HEK293 (cell line): ENCODE results near the gene EXOSC1.

Experiments used
- KLF1 ChIP-seq: fragments of 450-650 bp; formaldehyde crosslinking; IDR thresholded peaks from 2 replicates; pipeline ENCODE4 v1.5.1; 2016; ENCODE audit warnings: missing biosample characterization, missing genetic modification characterization
- KLF7 ChIP-seq: fragments of 450-650 bp; formaldehyde crosslinking; IDR thresholded peaks from 2 replicates; pipeline ENCODE4 v1.5.1; 2016; ENCODE audit warnings: missing biosample characterization, missing genetic modification characterization, borderline replicate concordance
- KLF8 ChIP-seq: fragments of 450-650 bp; formaldehyde crosslinking; IDR thresholded peaks from 2 replicates; pipeline ENCODE4 v1.5.1; 2016; ENCODE audit warnings: missing biosample characterization, missing genetic modification characterization
- OVOL3 ChIP-seq: fragments of 450-650 bp; formaldehyde crosslinking; IDR thresholded peaks from 2 replicates; pipeline ENCODE4 v1.5.1; 2016; ENCODE audit warnings: missing biosample characterization, missing genetic modification characterization
- RBAK ChIP-seq: fragments of 450-650 bp; formaldehyde crosslinking; IDR thresholded peaks from 2 replicates; pipeline ENCODE4 v1.5.1; 2016; ENCODE audit warnings: missing biosample characterization, missing genetic modification characterization
- TCF7L2 ChIP-seq: IDR thresholded peaks from 2 replicates; pipeline ENCODE4 v1.6.1; 2011; ENCODE audit warnings: low read depth, mild to moderate bottlenecking, inconsistent platforms, low read length, moderate library complexity, borderline replicate concordance
- YY2 ChIP-seq: fragments of 450-650 bp; formaldehyde crosslinking; IDR thresholded peaks from 2 replicates; pipeline ENCODE4 v1.5.1; 2016; ENCODE audit warnings: missing biosample characterization, missing genetic modification characterization
- ZNF121 ChIP-seq: fragments of 450-650 bp; formaldehyde crosslinking; IDR thresholded peaks from 2 replicates; pipeline ENCODE4 v1.5.1; 2016; ENCODE audit warnings: missing biosample characterization, missing genetic modification characterization
- ZNF214 ChIP-seq: fragments of 450-650 bp; formaldehyde crosslinking; IDR thresholded peaks from 2 replicates; pipeline ENCODE4 v1.5.1; 2017; ENCODE audit warnings: missing biosample characterization, mild to moderate bottlenecking, missing genetic modification characterization, borderline replicate concordance
- ZNF223 ChIP-seq: fragments of 450-650 bp; formaldehyde crosslinking; IDR thresholded peaks from 2 replicates; pipeline ENCODE4 v1.5.1; 2016; ENCODE audit warnings: missing biosample characterization, missing genetic modification characterization
- ZNF311 ChIP-seq: fragments of 450-650 bp; formaldehyde crosslinking; IDR thresholded peaks from 2 replicates; pipeline ENCODE4 v1.5.1; 2017; ENCODE audit warnings: missing biosample characterization, missing genetic modification characterization, borderline replicate concordance
- ZNF394 ChIP-seq: fragments of 450-650 bp; formaldehyde crosslinking; IDR thresholded peaks from 2 replicates; pipeline ENCODE4 v1.5.1; 2016; ENCODE audit warnings: missing biosample characterization, missing genetic modification characterization, mild to moderate bottlenecking, moderate library complexity, borderline replicate concordance
- ZNF423 ChIP-seq: fragments of 450-650 bp; formaldehyde crosslinking; IDR thresholded peaks from 2 replicates; pipeline ENCODE4 v1.5.1; 2016; ENCODE audit warnings: missing biosample characterization, missing genetic modification characterization
- ZNF623 ChIP-seq: fragments of 450-650 bp; formaldehyde crosslinking; IDR thresholded peaks from 2 replicates; pipeline ENCODE4 v1.5.1; 2016; ENCODE audit warnings: missing biosample characterization, missing genetic modification characterization
- ZNF707 ChIP-seq: fragments of 450-650 bp; formaldehyde crosslinking; IDR thresholded peaks from 2 replicates; pipeline ENCODE4 v1.5.1; 2016; ENCODE audit warnings: missing biosample characterization, missing genetic modification characterization
- ZXDB ChIP-seq: fragments of 450-650 bp; formaldehyde crosslinking; IDR thresholded peaks from 2 replicates; pipeline ENCODE4 v1.5.1; 2016; ENCODE audit warnings: missing biosample characterization, missing genetic modification characterization
- TF ChIP-seq, protein P1 (sequence below): fragments of 450-650 bp; formaldehyde crosslinking; IDR thresholded peaks from 2 replicates; pipeline ENCODE4 v1.5.1; 2016; ENCODE audit warnings: missing biosample characterization, missing genetic modification characterization, low read depth
- TF ChIP-seq, protein P2 (sequence below): fragments of 450-650 bp; formaldehyde crosslinking; IDR thresholded peaks from 2 replicates; pipeline ENCODE4 v1.5.1; 2016; ENCODE audit warnings: missing biosample characterization, missing genetic modification characterization
- TF ChIP-seq, protein P3 (sequence below): fragments of 450-650 bp; formaldehyde crosslinking; IDR thresholded peaks from 2 replicates; pipeline ENCODE4 v1.5.1; 2016; ENCODE audit warnings: missing biosample characterization, missing genetic modification characterization
- TF ChIP-seq, protein P4 (sequence below): sonication (generic); formaldehyde crosslinking; IDR thresholded peaks from 2 replicates; pipeline ENCODE4 v1.8.1; 2022; ENCODE audit warnings: mild to moderate bottlenecking, moderate library complexity, missing genetic modification reagents
- TF ChIP-seq, protein P5 (sequence below): fragments of 450-650 bp; formaldehyde crosslinking; IDR thresholded peaks from 2 replicates; pipeline ENCODE4 v1.5.1; 2017; ENCODE audit warnings: missing biosample characterization, missing genetic modification characterization
- TF ChIP-seq, protein P6 (sequence below): fragments of 450-650 bp; formaldehyde crosslinking; IDR thresholded peaks from 2 replicates; pipeline ENCODE4 v1.5.1; 2016; ENCODE audit warnings: missing biosample characterization, missing genetic modification characterization
- TF ChIP-seq, protein P7 (sequence below): fragments of 450-650 bp; formaldehyde crosslinking; IDR thresholded peaks from 2 replicates; pipeline ENCODE4 v1.5.1; 2016; ENCODE audit warnings: missing biosample characterization, missing genetic modification characterization
- TF ChIP-seq, protein P8 (sequence below): fragments of 450-650 bp; IDR thresholded peaks from 2 replicates; pipeline ENCODE4 v1.5.1; 2018; ENCODE audit warnings: missing biosample characterization, missing genetic modification characterization

EXOSC1 gene

DNA sequence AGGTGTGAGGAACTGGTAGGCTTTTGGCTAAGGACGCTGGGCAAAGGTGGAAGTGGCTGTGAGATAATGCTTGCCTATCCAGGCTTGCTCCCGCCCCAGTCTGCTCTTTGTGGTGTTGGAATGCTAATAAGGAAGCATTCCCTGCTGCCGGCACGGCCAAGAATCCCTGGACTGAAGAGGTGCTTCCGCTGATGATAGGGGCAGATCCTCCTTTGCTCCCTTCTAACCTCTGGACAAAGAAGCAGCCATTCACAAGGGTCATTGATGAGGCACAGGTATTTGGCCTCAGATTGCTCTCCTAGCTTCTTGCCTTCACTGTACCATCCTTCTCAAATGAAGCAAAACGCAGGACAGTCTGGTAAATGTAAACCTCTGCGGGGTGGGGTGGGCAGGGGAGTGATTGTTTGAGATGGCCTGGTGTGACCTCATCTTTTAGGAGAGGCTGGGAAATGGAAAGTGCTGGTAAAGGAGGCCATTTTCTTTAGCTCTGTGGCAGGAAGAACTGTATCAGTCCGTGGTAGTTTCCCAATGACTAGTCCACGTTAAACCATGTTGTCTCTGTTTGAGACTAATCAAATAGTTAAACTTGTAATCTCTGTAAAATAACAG lies 18.1 kb downstream of the EXOSC1 start (continued):
- TF ChIP-seq, protein P1, sequence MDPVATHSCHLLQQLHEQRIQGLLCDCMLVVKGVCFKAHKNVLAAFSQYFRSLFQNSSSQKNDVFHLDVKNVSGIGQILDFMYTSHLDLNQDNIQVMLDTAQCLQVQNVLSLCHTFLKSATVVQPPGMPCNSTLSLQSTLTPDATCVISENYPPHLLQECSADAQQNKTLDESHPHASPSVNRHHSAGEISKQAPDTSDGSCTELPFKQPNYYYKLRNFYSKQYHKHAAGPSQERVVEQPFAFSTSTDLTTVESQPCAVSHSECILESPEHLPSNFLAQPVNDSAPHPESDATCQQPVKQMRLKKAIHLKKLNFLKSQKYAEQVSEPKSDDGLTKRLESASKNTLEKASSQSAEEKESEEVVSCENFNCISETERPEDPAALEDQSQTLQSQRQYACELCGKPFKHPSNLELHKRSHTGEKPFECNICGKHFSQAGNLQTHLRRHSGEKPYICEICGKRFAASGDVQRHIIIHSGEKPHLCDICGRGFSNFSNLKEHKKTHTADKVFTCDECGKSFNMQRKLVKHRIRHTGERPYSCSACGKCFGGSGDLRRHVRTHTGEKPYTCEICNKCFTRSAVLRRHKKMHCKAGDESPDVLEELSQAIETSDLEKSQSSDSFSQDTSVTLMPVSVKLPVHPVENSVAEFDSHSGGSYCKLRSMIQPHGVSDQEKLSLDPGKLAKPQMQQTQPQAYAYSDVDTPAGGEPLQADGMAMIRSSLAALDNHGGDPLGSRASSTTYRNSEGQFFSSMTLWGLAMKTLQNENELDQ (tag by site-specific recombination), result no peak
- TF ChIP-seq ZNF623 (tag by site-specific recombination) (no peak), KLF8 (tag by site-specific recombination) (0 out of 2 replicates have a peak, but pooled peaks have one; percentile 29), YY2 (tag by site-specific recombination) (no peak), ZNF394 (tag by site-specific recombination) (peak; percentile 32; the same call in 1 of the 2 replicates), TCF7L2 (no peak), ZNF707 (no peak), KLF1 (tag by site-specific recombination) (no peak), ZNF121 (tag by site-specific recombination) (no peak), ZXDB (tag by site-specific recombination) (no peak), OVOL3 (tag by site-specific recombination) (no peak), ZNF214 (tag by site-specific recombination) (no peak), ZNF423 (tag by site-specific recombination) (no peak), ZNF311 (no peak), ZNF223 (tag by site-specific recombination) (no peak), KLF7 (tag by site-specific recombination) (no peak), RBAK (tag by site-specific recombination) (no peak)
- TF ChIP-seq, protein P2, sequence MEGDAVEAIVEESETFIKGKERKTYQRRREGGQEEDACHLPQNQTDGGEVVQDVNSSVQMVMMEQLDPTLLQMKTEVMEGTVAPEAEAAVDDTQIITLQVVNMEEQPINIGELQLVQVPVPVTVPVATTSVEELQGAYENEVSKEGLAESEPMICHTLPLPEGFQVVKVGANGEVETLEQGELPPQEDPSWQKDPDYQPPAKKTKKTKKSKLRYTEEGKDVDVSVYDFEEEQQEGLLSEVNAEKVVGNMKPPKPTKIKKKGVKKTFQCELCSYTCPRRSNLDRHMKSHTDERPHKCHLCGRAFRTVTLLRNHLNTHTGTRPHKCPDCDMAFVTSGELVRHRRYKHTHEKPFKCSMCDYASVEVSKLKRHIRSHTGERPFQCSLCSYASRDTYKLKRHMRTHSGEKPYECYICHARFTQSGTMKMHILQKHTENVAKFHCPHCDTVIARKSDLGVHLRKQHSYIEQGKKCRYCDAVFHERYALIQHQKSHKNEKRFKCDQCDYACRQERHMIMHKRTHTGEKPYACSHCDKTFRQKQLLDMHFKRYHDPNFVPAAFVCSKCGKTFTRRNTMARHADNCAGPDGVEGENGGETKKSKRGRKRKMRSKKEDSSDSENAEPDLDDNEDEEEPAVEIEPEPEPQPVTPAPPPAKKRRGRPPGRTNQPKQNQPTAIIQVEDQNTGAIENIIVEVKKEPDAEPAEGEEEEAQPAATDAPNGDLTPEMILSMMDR, result no peak
- TF ChIP-seq, protein P3, sequence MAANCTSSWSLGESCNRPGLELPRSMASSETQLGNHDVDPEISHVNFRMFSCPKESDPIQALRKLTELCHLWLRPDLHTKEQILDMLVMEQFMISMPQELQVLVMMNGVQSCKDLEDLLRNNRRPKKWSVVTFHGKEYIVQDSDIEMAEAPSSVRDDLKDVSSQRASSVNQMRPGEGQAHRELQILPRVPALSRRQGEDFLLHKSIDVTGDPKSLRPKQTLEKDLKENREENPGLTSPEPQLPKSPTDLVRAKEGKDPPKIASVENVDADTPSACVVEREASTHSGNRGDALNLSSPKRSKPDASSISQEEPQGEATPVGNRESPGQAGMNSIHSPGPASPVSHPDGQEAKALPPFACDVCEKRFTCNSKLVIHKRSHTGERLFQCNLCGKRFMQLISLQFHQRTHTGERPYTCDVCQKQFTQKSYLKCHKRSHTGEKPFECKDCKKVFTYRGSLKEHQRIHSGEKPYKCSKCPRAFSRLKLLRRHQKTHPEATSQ (tag by site-specific recombination), result no peak
- TF ChIP-seq, protein P4, sequence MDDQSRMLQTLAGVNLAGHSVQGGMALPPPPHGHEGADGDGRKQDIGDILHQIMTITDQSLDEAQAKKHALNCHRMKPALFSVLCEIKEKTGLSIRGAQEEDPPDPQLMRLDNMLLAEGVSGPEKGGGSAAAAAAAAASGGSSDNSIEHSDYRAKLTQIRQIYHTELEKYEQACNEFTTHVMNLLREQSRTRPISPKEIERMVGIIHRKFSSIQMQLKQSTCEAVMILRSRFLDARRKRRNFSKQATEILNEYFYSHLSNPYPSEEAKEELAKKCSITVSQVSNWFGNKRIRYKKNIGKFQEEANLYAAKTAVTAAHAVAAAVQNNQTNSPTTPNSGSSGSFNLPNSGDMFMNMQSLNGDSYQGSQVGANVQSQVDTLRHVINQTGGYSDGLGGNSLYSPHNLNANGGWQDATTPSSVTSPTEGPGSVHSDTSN (CRISPR knock-in tag), result no peak
- TF ChIP-seq, protein P5, sequence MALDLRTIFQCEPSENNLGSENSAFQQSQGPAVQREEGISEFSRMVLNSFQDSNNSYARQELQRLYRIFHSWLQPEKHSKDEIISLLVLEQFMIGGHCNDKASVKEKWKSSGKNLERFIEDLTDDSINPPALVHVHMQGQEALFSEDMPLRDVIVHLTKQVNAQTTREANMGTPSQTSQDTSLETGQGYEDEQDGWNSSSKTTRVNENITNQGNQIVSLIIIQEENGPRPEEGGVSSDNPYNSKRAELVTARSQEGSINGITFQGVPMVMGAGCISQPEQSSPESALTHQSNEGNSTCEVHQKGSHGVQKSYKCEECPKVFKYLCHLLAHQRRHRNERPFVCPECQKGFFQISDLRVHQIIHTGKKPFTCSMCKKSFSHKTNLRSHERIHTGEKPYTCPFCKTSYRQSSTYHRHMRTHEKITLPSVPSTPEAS (tag by site-specific recombination), result no peak
- TF ChIP-seq, protein P6, sequence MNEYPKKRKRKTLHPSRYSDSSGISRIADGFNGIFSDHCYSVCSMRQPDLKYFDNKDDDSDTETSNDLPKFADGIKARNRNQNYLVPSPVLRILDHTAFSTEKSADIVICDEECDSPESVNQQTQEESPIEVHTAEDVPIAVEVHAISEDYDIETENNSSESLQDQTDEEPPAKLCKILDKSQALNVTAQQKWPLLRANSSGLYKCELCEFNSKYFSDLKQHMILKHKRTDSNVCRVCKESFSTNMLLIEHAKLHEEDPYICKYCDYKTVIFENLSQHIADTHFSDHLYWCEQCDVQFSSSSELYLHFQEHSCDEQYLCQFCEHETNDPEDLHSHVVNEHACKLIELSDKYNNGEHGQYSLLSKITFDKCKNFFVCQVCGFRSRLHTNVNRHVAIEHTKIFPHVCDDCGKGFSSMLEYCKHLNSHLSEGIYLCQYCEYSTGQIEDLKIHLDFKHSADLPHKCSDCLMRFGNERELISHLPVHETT (tag by site-specific recombination), result no peak
- TF ChIP-seq, protein P7, sequence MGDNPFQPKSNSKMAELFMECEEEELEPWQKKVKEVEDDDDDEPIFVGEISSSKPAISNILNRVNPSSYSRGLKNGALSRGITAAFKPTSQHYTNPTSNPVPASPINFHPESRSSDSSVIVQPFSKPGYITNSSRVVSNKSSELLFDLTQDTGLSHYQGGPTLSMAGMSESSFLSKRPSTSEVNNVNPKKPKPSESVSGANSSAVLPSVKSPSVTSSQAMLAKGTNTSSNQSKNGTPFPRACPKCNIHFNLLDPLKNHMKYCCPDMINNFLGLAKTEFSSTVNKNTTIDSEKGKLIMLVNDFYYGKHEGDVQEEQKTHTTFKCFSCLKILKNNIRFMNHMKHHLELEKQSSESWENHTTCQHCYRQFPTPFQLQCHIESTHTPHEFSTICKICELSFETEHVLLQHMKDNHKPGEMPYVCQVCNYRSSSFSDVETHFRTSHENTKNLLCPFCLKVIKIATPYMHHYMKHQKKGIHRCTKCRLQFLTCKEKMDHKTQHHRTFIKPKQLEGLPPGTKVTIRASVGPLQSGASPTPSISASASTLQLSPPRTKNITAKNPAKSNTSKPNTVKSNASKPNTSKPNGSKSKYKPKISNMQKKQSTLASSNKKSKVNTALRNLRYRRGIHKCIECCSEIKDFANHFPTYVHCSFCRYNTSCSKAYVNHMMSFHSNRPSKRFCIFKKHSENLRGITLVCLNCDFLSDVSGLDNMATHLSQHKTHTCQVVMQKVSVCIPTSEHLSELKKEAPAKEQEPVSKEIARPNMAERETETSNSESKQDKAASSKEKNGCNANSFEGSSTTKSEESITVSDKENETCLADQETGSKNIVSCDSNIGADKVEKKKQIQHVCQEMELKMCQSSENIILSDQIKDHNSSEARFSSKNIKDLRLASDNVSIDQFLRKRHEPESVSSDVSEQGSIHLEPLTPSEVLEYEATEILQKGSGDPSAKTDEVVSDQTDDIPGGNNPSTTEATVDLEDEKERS (tag by site-specific recombination), result no peak
- TF ChIP-seq, protein P8, sequence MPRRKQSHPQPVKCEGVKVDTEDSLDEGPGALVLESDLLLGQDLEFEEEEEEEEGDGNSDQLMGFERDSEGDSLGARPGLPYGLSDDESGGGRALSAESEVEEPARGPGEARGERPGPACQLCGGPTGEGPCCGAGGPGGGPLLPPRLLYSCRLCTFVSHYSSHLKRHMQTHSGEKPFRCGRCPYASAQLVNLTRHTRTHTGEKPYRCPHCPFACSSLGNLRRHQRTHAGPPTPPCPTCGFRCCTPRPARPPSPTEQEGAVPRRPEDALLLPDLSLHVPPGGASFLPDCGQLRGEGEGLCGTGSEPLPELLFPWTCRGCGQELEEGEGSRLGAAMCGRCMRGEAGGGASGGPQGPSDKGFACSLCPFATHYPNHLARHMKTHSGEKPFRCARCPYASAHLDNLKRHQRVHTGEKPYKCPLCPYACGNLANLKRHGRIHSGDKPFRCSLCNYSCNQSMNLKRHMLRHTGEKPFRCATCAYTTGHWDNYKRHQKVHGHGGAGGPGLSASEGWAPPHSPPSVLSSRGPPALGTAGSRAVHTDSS (tag by site-specific recombination), result no peak
